CD4-positive, alpha-beta T cell treated with Interleukin-4 for 1 hour (primary cell): ENCODE measurements around the gene CARHSP1.
"Not testable (repeated sequence)": the region's sequence is repeated elsewhere in the genome, so short reads cannot be mapped to it uniquely, and the experiment has no call there.

Experiments used
- DNase-seq, 2 donors: peaks; one replicate each; pipeline ENCODE4 v3.0.0-alpha.2; 2020 to 2022

CARHSP1 gene

DNA sequence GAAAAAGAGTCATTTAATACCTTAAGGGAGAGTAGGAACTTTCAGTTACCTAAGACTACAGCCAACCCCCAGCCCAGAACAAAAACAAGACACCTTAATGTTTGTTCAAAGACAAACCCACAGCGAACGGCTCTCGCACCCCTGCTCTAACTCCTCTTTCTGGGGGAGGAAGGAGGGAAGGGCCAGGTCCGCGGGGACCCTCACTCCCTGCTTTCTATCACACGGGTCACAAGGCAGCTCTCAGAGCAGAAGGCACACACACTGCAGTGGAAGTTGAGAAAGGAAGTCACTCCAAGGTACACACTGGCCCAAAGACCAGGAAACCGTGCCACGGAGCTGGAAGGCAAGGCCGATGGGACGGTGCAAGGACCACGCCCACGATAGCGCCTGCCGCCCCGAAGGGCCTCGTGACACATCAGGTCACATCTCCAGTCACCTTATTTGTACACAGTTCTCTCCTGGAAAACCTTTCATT, 23.3 kb upstream of the CARHSP1 start:
- no peak for DNase-seq

- DNase-seq = no peak
These were observed 21.7 kb upstream of the CARHSP1 start for GRCh38 chr16:8890549-8890921.

- DNase-seq = no peak
These were observed 21.2 kb upstream of the CARHSP1 start for GRCh38 chr16:8889893-8890548.

GRCh38 chr16:8888951-8889892, 20.4 kb upstream of the CARHSP1 start:
- no peak for DNase-seq

DNA sequence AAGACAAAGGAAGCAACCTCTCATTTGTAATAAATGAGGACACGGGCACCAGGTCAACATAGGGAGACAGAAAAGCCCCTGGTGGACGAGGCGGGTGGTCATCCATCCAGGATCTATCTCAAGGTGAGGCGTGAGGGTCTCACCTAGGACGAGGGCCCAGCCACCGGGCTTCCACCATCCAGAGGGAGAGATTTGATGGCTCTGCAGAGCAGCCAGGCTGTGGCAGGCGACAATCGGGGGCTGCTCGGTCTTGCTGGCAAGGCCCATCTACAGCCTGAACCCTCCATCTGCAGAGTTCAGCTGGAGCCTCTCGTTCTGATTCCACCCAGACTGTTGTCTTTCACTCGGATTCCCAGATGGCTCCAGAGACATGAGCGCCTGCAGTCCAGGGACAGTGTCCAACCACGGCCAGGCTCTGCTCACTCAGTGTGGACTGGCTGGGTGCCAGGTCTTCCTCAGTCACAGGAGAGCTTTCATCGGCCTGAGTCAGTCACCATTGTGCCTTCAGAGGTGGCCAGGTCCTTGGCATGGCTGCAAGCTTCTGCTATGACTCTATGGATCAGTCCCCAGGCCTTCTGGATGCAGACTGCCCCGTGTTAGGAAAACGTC, 19.2 kb upstream of the CARHSP1 start:
- DNase-seq = no peak

DNA sequence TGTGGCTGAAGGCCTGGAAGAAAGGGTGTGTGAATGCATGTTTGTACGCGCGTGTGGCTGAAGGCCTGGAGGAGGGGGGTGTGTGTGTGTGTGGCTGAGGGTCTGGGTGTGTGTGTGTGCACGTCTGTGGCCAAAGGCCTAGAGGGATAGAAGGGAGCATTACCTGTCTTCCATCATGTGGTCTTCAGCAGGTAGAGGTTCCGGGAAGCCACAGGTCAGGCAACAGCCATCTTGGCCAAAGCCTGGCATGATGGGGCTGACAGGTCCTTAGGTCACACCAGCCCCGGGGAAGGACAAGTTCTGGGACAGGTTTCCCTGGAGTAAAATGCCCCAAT, 18.6 kb upstream of the CARHSP1 start:
- no peak for DNase-seq

DNA sequence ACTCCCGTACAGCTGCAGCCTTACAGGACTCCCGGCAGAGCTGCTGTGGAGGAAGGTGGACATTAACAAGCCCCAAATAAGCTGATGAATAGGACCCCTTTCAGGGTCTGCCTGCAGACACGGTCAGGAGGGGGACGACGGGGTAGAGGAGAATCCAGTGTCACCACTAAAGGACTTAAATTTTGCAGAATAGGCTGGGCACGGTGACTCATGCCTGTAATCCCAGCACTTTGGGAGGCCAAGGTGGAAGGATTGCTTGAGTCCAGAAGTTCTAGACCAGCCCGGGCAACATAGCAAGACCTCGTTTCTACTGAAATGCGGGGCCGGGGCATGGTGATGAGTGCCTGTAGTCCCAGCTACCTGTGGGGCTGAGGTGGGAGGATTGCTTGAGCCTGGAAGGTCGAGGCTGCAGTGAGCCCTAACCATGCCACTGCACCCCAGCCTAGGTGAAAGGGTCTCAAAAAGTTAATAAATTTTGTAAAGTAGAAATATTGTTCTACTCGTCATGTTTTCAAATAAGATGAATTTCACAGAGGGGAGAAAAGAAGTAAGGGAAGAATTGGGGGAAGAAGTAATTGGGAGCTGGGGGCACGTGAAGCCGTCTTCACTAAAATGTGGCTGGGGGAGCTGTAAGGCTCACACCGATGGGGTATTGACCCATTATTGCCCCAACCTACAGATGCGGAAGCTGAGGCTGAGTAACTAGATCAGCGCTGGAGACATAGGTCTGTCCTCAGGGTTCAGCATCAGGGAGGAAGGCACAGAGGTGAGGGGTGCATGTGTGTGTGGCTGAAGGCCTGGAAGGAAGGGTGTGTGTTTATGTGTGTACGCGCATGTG, 18.0 kb upstream of the CARHSP1 start:
- no peak for DNase-seq

DNA sequence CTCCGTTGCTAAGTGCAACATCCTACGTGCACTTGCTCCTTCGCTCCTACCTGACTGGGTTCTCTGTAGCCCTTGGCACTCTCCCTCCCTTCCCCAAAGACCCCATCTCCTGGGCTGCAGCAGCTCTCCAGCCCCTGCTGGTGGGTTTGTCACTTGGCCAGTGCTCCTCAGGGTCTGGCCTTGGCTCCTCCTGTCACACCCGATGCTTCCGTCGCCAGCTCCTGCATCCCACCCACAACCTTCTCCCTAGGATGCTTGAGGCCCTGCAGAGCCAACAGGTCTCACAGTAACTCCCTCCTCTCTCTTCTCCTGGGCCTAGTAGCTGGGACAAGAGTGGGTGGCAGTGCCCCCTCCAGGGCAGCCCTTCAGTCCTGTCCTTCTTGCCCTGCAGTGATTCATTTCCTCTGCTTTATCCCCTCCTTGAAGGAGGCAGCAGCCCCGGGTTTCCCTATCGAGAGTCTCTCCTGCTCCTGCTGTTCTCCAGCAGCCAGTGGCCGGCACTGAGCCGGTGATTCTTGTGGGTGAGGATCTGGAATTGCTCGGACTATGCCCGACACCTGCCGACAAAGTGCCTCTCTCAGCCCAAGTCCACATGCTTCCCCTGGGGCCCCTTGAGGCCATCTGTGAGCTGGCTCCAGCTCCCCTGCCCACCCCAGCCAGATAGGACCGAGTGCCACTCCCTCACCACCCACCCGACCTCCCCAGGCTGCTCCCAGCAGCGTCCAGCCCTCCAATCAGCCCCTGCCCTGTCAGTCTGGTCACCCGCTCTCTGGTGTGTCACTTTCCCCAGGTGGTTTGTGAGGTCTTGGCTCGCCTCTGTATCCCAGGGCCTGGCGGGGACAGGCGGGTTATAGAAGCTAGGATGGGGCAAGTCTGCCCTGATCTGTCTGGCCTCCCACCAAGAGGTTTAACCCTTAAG, 17.1 kb upstream of the CARHSP1 start:
- no peak for DNase-seq

GRCh38 chr16:8882725-8883377, 14.0 kb upstream of the CARHSP1 start:
- no peak for DNase-seq

- no peak for DNase-seq
These were observed 13.3 kb upstream of the CARHSP1 start, which contains the start of gene LITAFD for GRCh38 chr16:8882041-8882617. Gene LITAFD (plus strand): TSS chr16:8882351. CDS start chr16:8884356, 2,005 bp downstream.

DNA sequence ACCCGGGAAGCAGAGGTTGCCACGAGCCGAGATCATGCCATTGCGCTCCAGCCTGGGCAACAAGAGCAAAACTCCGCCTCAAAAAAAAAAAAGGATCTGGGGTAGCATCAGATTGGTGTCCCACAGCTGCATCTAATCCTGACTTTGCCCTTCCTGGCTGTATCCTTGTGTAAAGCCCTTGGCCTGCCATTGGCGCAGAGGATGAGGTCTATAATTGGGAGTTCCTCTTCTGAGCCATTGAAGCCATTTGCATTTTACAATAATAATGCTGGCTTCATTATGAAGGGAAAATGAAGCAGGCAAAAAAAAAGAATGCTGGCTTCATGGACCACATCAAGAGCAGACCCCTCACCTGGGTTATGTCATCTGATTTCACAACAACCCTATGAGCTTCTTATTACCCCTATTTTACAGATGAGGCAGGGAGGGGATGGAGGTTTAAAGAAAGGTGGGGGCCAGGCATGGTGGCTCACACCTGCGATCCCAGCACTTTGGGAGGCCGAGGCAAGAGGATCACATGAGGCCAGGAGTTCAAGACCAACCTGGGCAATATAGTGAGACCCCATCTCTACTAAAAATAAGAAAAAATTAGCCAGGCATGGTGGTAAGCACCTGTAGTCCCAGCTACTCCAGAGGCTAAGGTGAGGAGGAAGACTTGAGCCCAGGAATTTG, 12.2 kb upstream of the CARHSP1 start:
- DNase-seq = no peak

GRCh38 chr16:8878523-8878911, 9.7 kb upstream of the CARHSP1 start:
- no peak for DNase-seq

DNA sequence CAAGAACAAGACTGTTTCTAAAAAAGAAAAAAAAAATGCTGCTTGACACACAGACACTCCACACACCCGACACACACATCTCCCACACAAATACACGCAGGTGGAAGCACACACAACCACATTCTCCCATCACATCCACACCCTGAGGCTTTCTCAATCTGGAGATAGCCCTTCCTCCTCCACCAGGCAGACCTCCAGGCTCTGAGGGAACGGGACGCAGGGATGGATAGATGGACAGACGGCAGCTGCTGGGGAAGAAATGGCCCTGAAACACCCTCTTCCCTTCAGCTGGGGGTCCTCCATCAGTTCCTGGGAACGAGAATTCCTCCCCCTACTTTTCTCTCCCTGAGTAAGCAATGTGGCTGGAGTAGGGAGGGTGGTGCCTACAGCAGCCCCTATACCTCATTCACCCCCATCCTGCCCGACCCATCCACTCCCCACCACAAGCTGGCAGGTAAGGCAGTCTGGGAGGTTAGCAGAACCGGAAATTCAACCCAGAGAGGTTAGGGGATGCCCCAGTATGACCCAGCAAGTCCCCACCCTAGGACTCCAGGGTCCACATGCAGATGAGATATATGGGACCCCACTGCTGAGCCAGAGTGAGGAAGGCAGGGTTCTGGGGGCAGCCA, 9.2 kb upstream of the CARHSP1 start:
- no peak for DNase-seq

DNA sequence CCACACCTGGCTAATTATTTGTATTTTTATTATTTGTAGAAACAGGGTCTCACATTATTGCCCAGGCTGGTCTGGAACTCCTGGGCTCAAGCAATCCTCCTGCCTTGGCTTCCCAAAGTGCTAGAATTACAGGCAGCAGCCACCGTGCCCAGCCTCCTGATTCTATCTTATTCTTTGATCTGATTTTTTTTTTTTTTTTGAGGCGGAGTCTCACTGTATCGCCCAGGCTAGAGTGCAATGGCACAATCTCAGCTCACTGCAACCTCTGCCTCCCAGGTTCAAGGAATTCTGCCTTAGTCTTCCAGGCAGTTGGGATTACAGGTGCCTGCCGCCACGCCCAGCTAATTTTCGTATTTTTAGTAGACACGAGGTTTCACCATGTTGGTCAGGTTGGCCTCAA, 6.5 kb upstream of the CARHSP1 start:
- DNase-seq = not testable (repeated sequence)

- no peak for DNase-seq
These were observed 5.6 kb upstream of the CARHSP1 start for GRCh38 chr16:8874388-8874787.

GRCh38 chr16:8873866-8874195, 5.0 kb upstream of the CARHSP1 start:
- DNase-seq = not testable (repeated sequence)

DNA sequence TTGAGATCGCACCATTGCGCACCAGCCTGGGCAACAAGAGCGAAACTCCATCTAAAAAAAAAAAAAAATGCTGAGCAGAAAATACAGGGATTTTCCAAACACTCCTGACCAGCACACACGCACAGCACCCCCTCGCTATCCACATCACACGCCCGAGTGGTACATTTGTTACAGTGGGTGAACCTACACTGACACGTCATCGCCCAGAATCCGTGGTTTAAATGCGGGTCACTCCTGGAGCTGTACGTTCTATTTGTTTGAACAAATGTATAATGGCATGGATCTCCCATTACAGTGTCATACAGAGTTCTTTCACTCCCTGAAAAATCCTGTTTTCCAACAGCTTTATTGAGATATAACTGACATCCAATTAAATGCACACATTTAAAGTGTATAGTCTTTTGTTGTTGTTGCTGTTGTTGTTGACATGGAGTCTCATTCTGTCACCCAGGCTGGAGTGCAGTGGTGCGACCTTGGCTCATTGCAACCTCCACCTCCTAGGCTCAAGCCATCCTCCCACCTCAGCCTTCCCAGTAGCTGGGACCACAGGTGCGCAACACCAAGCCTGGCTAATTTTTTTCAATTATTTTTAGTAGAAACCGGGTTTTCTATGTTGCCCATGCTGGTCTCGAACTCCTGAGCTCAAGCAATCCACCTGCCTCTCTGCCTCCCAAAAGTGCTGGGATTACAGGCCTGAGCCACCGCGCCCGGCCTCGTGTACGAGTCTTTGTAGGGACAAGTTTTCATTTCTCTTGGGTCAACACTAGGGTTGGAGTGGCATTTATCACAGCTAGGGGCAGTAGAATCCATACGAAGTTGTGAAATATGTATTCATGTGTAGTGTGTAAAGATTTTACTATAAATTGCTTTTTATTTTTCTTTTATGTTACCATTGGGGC, 4.4 kb upstream of the CARHSP1 start:
- no peak for DNase-seq

DNA sequence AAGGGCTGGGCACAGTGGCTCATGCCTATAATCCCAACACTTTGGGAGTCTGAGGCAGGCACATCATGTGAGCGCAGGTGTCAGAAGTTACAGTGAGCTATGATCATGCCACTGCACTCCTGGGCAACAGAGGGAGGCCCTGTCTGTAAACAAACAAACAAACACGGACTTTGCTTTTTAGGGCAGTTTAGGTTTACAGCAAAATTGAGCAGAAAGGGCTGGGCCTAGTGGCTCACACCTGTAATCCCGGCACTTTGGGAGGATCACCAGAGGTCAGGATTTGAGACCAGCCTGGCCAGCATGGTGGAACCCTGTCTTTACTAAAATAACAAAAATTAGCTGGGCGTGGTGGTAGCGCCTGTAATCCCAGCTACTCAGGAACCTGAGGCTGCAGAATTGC, 3.3 kb upstream of the CARHSP1 start:
- DNase-seq = no peak

- not testable (repeated sequence) for DNase-seq
These were observed 1.1 kb upstream of the CARHSP1 start for GRCh38 chr16:8869988-8870241.
